Endothelial cell of umbilical vein (primary cell): Measurements from ENCODE around the gene TLE4. TPM values are rescaled to one million over a fixed set of nuclear protein-coding genes. Genes with fewer than 3 reads are reported as not detected.

Source experiments
- BruUV-seq: library from RNA; stranded (reverse); fragments of 400-500 nt; replicated peaks from 2 replicates; lab custom pipeline; 2021; lab: Mats Ljungman, UMichigan
- CTCF ChIA-PET: fragments of 300-600, 350-600 bp; sonication (Branson Sonifier 250); formaldehyde crosslinking; loops from one replicate; lab custom pipeline; 2021; ENCODE audit warnings: antibody characterized with exemption, inconsistent platforms; lab: Charles Lee
- POLR2A ChIA-PET: fragments of 300-600, 350-600 bp; sonication (Branson Sonifier 250); formaldehyde crosslinking; loops from one replicate; lab custom pipeline; 2021; ENCODE audit warnings: antibody characterized with exemption, inconsistent platforms; lab: Charles Lee
- DNase-seq: peaks from one replicate; pipeline ENCODE4 v3.0.0-alpha.2; 2011; ENCODE audit warnings: low read depth, low spot score
- FAIRE-seq: peaks from 2 replicates; lab custom pipeline; 2011; peaks lifted over from hg19 to GRCh38; lab: Jason Lieb, UNC
- H2AFZ ChIP-seq: 2 replicates; pipeline ENCODE4 v1.6.0; 2012; ENCODE audit warnings: low read depth, low read length, control low read depth, inconsistent platforms
- H3K27ac ChIP-seq: 2 replicates; pipeline ENCODE4 v1.5.1; 2011; ENCODE audit warnings: low read depth, mild to moderate bottlenecking, control low read depth, low read length, moderate library complexity; ENCODE audit not compliant: insufficient read depth
- H3K27me3 ChIP-seq, 2 experiments: 2 replicates each; pipeline versions ENCODE4 v1.6.0 to v1.6.1; 2011; ENCODE audit warnings: low read length in 2 of 2, mixed read lengths in 1 of 2; ENCODE audit not compliant: control insufficient read depth in 2 of 2, insufficient read depth in 2 of 2
- H3K36me3 ChIP-seq, 2 experiments: 2 replicates in 1 of 2; 3 replicates in 1 of 2; pipeline ENCODE4 v1.5.1; 2011; ENCODE audit warnings: low read length in 2 of 2, mild to moderate bottlenecking in 1 of 2, moderate library complexity in 1 of 2; ENCODE audit not compliant: control insufficient read depth in 2 of 2, insufficient read depth in 2 of 2; ENCODE audit errors: extremely low read depth in 1 of 2
- H3K4me1 ChIP-seq: 3 replicates; pipeline ENCODE4 v1.5.1; 2011; ENCODE audit warnings: mild to moderate bottlenecking, low read length; ENCODE audit not compliant: control insufficient read depth, insufficient read depth; ENCODE audit errors: extremely low read depth
- H3K4me2 ChIP-seq: 2 replicates; pipeline ENCODE4 v1.6.1; 2011; ENCODE audit warnings: low read length, control low read depth, mixed read lengths; ENCODE audit not compliant: insufficient read depth
- H3K4me3 ChIP-seq, 3 experiments: fragments of 200-600 bp in 1 of 3; sonication (generic), shearing (Covaris generic) in 1 of 3; replicated peaks in 1 of 3; 2 replicates each; pipeline ENCODE4 v1.5.1; 2011 to 2016; ENCODE audit warnings: control low read depth in 3 of 3, low read length in 3 of 3, mild to moderate bottlenecking in 2 of 3, inconsistent platforms in 1 of 3, low read depth in 1 of 3, moderate library complexity in 1 of 3; ENCODE audit not compliant: insufficient read depth in 1 of 3
- H3K79me2 ChIP-seq: 2 replicates; pipeline ENCODE4 v1.6.0; 2012; ENCODE audit warnings: low read length, inconsistent platforms; ENCODE audit not compliant: control insufficient read depth, insufficient read depth
- H3K9ac ChIP-seq: replicated peaks from 2 replicates; pipeline ENCODE3; 2011; ENCODE audit warnings: low read length, control low read depth; ENCODE audit not compliant: insufficient read depth; ENCODE audit errors: extremely low read depth
- H3K9me1 ChIP-seq: replicated peaks from 3 replicates; pipeline ENCODE4 v1.6.0; 2011; ENCODE audit warnings: mild to moderate bottlenecking, low read length; ENCODE audit not compliant: control insufficient read depth, insufficient read depth; ENCODE audit errors: extremely low read depth
- H3K9me3 ChIP-seq: replicated peaks from 2 replicates; pipeline ENCODE4 v1.5.1; 2012; ENCODE audit warnings: low read length, inconsistent platforms; ENCODE audit not compliant: control insufficient read depth, insufficient read depth
- H4K20me1 ChIP-seq: replicated peaks from 2 replicates; pipeline ENCODE3; 2011; ENCODE audit warnings: mild to moderate bottlenecking, low read length; ENCODE audit not compliant: control insufficient read depth, insufficient read depth; ENCODE audit errors: extremely low read depth
- CTCF ChIP-seq, 2 donors: IDR thresholded peaks; 1 replicate in 1 of 2; 2 replicates in 1 of 2; pipeline ENCODE4 v1.5.1; 2011; ENCODE audit warnings: low read length in 2 of 2, mild to moderate bottlenecking in 2 of 2, moderate library complexity in 2 of 2, control low read depth in 1 of 2, inconsistent platforms in 1 of 2, low read depth in 1 of 2; ENCODE audit not compliant: insufficient read depth in 1 of 2; ENCODE audit errors: extremely low read depth in 1 of 2
- EZH2 ChIP-seq: IDR thresholded peaks from 2 replicates; pipeline ENCODE4 v1.6.1; 2012; ENCODE audit warnings: borderline replicate concordance, low read depth, mild to moderate bottlenecking, moderate library complexity, low read length, inconsistent platforms; ENCODE audit not compliant: severe bottlenecking
- FOS ChIP-seq: IDR thresholded peaks from 2 replicates; pipeline ENCODE4 v1.6.1; 2011; ENCODE audit warnings: mild to moderate bottlenecking, low read length, moderate library complexity, borderline replicate concordance; ENCODE audit not compliant: insufficient read depth
- GATA2 ChIP-seq: IDR thresholded peaks from 2 replicates; pipeline ENCODE4 v1.7.0; 2011; ENCODE audit warnings: low read depth, mild to moderate bottlenecking, moderate library complexity, mixed read lengths, low read length; ENCODE audit not compliant: insufficient read length, insufficient read depth
- JUN ChIP-seq: IDR thresholded peaks from 2 replicates; pipeline ENCODE4 v1.6.1; 2011; ENCODE audit warnings: borderline replicate concordance, low read depth; ENCODE audit not compliant: insufficient read length, insufficient read depth
- MAX ChIP-seq: IDR thresholded peaks from 2 replicates; pipeline ENCODE4 v1.6.1; 2011; ENCODE audit not compliant: insufficient read depth, insufficient read length
- MYC ChIP-seq: IDR thresholded peaks from one replicate; pipeline ENCODE4 v1.6.1; 2011; ENCODE audit warnings: mild to moderate bottlenecking, low read depth, low read length
- POLR2A ChIP-seq: IDR thresholded peaks from 2 replicates; pipeline ENCODE4 v1.6.1; 2012; ENCODE audit warnings: low read depth, mild to moderate bottlenecking, control low read depth, low read length
- POLR2AphosphoS5 ChIP-seq: IDR thresholded peaks from 2 replicates; pipeline ENCODE4 v1.6.1; 2012; ENCODE audit warnings: low read depth, mild to moderate bottlenecking, control low read depth, low read length, moderate library complexity; ENCODE audit not compliant: insufficient read depth
- dilution Hi-C: fragments of 300-500 bp; cut with MboI; formaldehyde crosslinking; loops from one replicate; pipeline ENCODE4 v1.15.0; 2019; ENCODE audit warnings: low sequenced_read_pairs; ENCODE audit not compliant: extremely low pct_ligation_motif_present
- intact Hi-C: fragments of 100-400 bp; cut with micrococcal nuclease; formaldehyde crosslinking; loops from one replicate; pipeline ENCODE4 v1.10.0; 2022
- polyA plus RNA-seq, 4 experiments: library from polyadenylated mRNA; depleted of rRNA in 3 of 4; stranded (reverse) in 3 of 4; unstranded in 1 of 4; fragments of >200 nt; gene quantifications; 2 replicates each; pipeline versions ENCODE4 v1.2.1 to v1.2.3, GENCODE V29; 2011 to 2012; ENCODE audit warnings: missing spikeins in 1 of 4
- total RNA-seq: library from RNA; stranded (reverse); gene quantifications from 2 replicates; pipeline ENCODE4 v1.2.3, GENCODE V29; 2021

Gene TLE4
- total and polyA plus RNA-seq, 2 donors (not counting 3 experiments of a cell fraction or from before 2014, with no cell fraction given), result 31.4 to 32.3 TPM

GRCh38 chr9:79688363-79688762 is 116.6 kb downstream of the TLE4 start:
- no peak for FAIRE-seq
- no peak overlapping the region for H3K27ac ChIP-seq
- no peaks in the 10 kb centered on the region for H3K4me1 ChIP-seq
- no peak overlapping the region for H3K4me2 ChIP-seq
- H3K9ac ChIP-seq, result no peak overlapping the region
- H3K36me3 ChIP-seq, result no peaks in the 10 kb centered on the region
- intact Hi-C loops (no loop called here), dilution Hi-C loops (no loop called here)
- no peaks in the 10 kb centered on the region for H3K9me1 ChIP-seq
- TF ChIP-seq MYC, result no peak
- TF ChIP-seq POLR2AphosphoS5, result no peak
- no peak for TF ChIP-seq FOS
- TF ChIP-seq EZH2, result no peak
- no peak for TF ChIP-seq GATA2
- TF ChIP-seq POLR2A, result no peak
- no peak for TF ChIP-seq MAX
- TF ChIP-seq JUN, result no peak
- TF ChIP-seq CTCF (IDR thresholded peaks at IDR 0.05; ENCODE audit: extremely low read depth in 1 of 2, insufficient read depth in 1 of 2, low read depth in 1 of 2, low read length in 2 of 2), result no peak
- H4K20me1 ChIP-seq, result no peaks in the 10 kb centered on the region
- H2AFZ ChIP-seq, result no peak overlapping the region
- no peak overlapping the region for H3K4me3 ChIP-seq
- DNase-seq, result no peak
- H3K9me3 ChIP-seq, result no peaks in the 10 kb centered on the region
- CTCF ChIA-PET, result no interaction called here
- POLR2A ChIA-PET, result no interaction called here
- H3K27me3 ChIP-seq, result no peaks in the 10 kb centered on the region
- no peaks in the 10 kb centered on the region for H3K79me2 ChIP-seq
- no TSS peak for BruUV-seq
